HepG2 (cell line): ENCODE data around the gene COLEC12.

Experiments used
- AHDC1 ChIP-seq: sonication (generic); formaldehyde crosslinking; IDR thresholded peaks from 2 replicates; pipeline ENCODE4 v1.5.1; 2020; ENCODE audit warnings: mild to moderate bottlenecking, missing genetic modification reagents, borderline replicate concordance
- ARNT ChIP-seq: fragments of 450-650 bp; IDR thresholded peaks from 2 replicates; pipeline ENCODE4 v1.6.1; 2017
- EED ChIP-seq: sonication (generic); formaldehyde crosslinking; IDR thresholded peaks from 2 replicates; pipeline ENCODE4 v1.5.0; 2020; ENCODE audit warnings: mild to moderate bottlenecking, missing genetic modification reagents
- NR3C1 ChIP-seq: sonication (generic); formaldehyde crosslinking; IDR thresholded peaks from 2 replicates; pipeline ENCODE4 v1.4.0; 2020; ENCODE audit warnings: missing genetic modification reagents
- RAD21 ChIP-seq: fragments of 450-650 bp; formaldehyde crosslinking; IDR thresholded peaks from 2 replicates; pipeline ENCODE4 v1.5.0; 2020; ENCODE audit warnings: mild to moderate bottlenecking
- TAF15 ChIP-seq: fragments of 200-400 bp; formaldehyde crosslinking; IDR thresholded peaks from one replicate; pipeline ENCODE4 v1.6.1; 2018; ENCODE audit warnings: mild to moderate bottlenecking, low read depth, low read length; ENCODE audit not compliant: poor library complexity, severe bottlenecking
- YY1 ChIP-seq: IDR thresholded peaks from 2 replicates; pipeline ENCODE4 v1.6.1; 2011; ENCODE audit warnings: low read length, low read depth, moderate library complexity, mild to moderate bottlenecking; ENCODE audit not compliant: insufficient read depth, insufficient replicate concordance
- ZBTB8A ChIP-seq: sonication (generic); formaldehyde crosslinking; IDR thresholded peaks from 2 replicates; pipeline ENCODE4 v1.4.0; 2020; ENCODE audit warnings: mild to moderate bottlenecking, low read depth, missing genetic modification reagents, borderline replicate concordance
- ZNF570 ChIP-seq: sonication (generic); formaldehyde crosslinking; IDR thresholded peaks from 2 replicates; pipeline ENCODE4 v1.4.0; 2020; ENCODE audit warnings: mild to moderate bottlenecking, missing genetic modification reagents, borderline replicate concordance
- TF ChIP-seq, protein P1 (sequence below): fragments of 450-650 bp; IDR thresholded peaks from 2 replicates; pipeline ENCODE4 v1.6.1; 2017; ENCODE audit warnings: mild to moderate bottlenecking
- TF ChIP-seq, protein P2 (sequence below): sonication (generic); formaldehyde crosslinking; IDR thresholded peaks from 2 replicates; pipeline ENCODE4 v1.5.0; 2020; ENCODE audit warnings: mild to moderate bottlenecking, missing genetic modification reagents, moderate library complexity
- TF ChIP-seq, protein P3 (sequence below): IDR thresholded peaks from 2 replicates; pipeline ENCODE4 v1.6.1; 2012; ENCODE audit warnings: inconsistent platforms

DNA sequence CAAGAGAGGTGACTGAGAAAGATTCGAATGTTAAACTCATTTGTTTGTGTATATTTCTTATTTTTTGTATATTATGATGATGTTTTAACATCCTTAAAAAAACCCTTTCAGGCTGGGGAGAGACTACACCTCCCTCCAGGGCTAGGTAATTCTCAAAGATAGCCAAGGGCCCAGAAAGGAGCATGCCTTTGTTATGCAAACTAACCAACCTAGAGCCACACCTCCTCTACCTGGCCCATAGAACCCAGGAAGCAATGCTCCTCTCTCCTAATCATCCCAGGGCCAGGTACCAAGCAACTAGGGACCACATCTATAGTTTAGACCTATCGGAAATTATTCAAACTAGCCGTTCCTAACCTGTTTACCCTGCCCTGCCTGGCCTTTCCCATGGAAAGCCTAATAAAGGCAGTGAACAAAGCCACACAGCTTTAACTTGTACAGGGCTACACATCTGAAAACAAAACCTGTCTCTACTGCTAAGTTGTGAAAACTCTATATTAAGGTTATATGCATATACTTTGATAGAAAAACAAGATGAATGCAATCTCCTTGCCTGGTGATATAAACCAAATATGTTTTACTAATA lies 79.7 kb downstream of the COLEC12 start:
- TF ChIP-seq, protein P1, sequence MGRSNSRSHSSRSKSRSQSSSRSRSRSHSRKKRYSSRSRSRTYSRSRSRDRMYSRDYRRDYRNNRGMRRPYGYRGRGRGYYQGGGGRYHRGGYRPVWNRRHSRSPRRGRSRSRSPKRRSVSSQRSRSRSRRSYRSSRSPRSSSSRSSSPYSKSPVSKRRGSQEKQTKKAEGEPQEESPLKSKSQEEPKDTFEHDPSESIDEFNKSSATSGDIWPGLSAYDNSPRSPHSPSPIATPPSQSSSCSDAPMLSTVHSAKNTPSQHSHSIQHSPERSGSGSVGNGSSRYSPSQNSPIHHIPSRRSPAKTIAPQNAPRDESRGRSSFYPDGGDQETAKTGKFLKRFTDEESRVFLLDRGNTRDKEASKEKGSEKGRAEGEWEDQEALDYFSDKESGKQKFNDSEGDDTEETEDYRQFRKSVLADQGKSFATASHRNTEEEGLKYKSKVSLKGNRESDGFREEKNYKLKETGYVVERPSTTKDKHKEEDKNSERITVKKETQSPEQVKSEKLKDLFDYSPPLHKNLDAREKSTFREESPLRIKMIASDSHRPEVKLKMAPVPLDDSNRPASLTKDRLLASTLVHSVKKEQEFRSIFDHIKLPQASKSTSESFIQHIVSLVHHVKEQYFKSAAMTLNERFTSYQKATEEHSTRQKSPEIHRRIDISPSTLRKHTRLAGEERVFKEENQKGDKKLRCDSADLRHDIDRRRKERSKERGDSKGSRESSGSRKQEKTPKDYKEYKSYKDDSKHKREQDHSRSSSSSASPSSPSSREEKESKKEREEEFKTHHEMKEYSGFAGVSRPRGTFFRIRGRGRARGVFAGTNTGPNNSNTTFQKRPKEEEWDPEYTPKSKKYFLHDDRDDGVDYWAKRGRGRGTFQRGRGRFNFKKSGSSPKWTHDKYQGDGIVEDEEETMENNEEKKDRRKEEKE, result no peak
- TF ChIP-seq, protein P2, sequence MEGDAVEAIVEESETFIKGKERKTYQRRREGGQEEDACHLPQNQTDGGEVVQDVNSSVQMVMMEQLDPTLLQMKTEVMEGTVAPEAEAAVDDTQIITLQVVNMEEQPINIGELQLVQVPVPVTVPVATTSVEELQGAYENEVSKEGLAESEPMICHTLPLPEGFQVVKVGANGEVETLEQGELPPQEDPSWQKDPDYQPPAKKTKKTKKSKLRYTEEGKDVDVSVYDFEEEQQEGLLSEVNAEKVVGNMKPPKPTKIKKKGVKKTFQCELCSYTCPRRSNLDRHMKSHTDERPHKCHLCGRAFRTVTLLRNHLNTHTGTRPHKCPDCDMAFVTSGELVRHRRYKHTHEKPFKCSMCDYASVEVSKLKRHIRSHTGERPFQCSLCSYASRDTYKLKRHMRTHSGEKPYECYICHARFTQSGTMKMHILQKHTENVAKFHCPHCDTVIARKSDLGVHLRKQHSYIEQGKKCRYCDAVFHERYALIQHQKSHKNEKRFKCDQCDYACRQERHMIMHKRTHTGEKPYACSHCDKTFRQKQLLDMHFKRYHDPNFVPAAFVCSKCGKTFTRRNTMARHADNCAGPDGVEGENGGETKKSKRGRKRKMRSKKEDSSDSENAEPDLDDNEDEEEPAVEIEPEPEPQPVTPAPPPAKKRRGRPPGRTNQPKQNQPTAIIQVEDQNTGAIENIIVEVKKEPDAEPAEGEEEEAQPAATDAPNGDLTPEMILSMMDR, result no peak
- TF ChIP-seq EED (CRISPR knock-in tag), result no peak
- no peak for TF ChIP-seq ZBTB8A (CRISPR knock-in tag)
- TF ChIP-seq NR3C1 (CRISPR knock-in tag), result no peak
- TF ChIP-seq AHDC1 (CRISPR knock-in tag), result no peak
- no peak for TF ChIP-seq RAD21 (CRISPR knock-in tag)
- TF ChIP-seq ARNT, result no peak
- TF ChIP-seq YY1, result no peak
- no peak for TF ChIP-seq ZNF570
- TF ChIP-seq TAF15, result no peak
- TF ChIP-seq, protein P3, sequence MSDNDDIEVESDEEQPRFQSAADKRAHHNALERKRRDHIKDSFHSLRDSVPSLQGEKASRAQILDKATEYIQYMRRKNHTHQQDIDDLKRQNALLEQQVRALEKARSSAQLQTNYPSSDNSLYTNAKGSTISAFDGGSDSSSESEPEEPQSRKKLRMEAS, result no peak
